Measurements from ENCODE around the gene ENC1. TPM values are rescaled to one million over a fixed set of nuclear protein-coding genes. Genes with fewer than 3 reads are reported as not detected.
"Not testable (repeated sequence)": the region's sequence is repeated elsewhere in the genome, so short reads cannot be mapped to it uniquely, and the experiment has no call there.

Gene ENC1
- total RNA-seq, 1 experiment from 2014 or later: 37.0 TPM

- no peaks in the 10 kb centered on the region for H3K36me3 ChIP-seq (ENCODE audit: control insufficient read depth, insufficient read depth, low read length)
- POLR2A ChIA-PET: no interaction called here
- no TSS peak for BruUV-seq (replicated peaks)
- DNase-seq (ENCODE audit: low read depth, low spot score): no peak
- no peaks in the 10 kb centered on the region for H3K4me1 ChIP-seq (ENCODE audit: control insufficient read depth, insufficient read depth, low read length)
- H3K27me3 ChIP-seq (ENCODE audit: control insufficient read depth, insufficient read depth, low read length): no peaks in the 10 kb centered on the region
- in situ Hi-C loops (cut with HindIII; ENCODE audit: low pct_unique_long_range_greater_than_20kb, low sequenced_read_pairs) (no loop called here), intact Hi-C loops (cut with micrococcal nuclease; ENCODE audit: unreplicated experiment) (no loop called here)
- no peak for TF ChIP-seq CTCF (IDR thresholded peaks at IDR 0.05)
- TF ChIP-seq REST (IDR thresholded peaks at IDR 0.05; ENCODE audit: insufficient read depth in 1 of 2, low read depth in 2 of 2, low read length in 1 of 2): no peak
- TF ChIP-seq TCF7L2 (IDR thresholded peaks at IDR 0.05; ENCODE audit: low read depth, low read length): no peak
- TF ChIP-seq SIN3A (IDR thresholded peaks at IDR 0.05; ENCODE audit: borderline replicate concordance, insufficient read depth, low read depth, low read length): no peak
- TF ChIP-seq POLR2AphosphoS5 (IDR thresholded peaks at IDR 0.05; ENCODE audit: low read depth, low read length): no peak
- no peak overlapping the region for H3K27ac ChIP-seq (ENCODE audit: low read length)
- H3K4me3 ChIP-seq (ENCODE audit: low read depth in 2 of 2, low read length in 2 of 2): no peak overlapping the region
- CTCF ChIA-PET: no interaction called here
- ATAC-seq: no peak
- H3K9me3 ChIP-seq (ENCODE audit: control insufficient read depth, insufficient read depth, low read depth, low read length): no peaks in the 10 kb centered on the region
Observed at GRCh38 chr5:74679966-74680365, 39.4 kb upstream of the ENC1 start.

GRCh38 chr5:74679300-74679699, 38.8 kb upstream of the ENC1 start:
- ATAC-seq; POLR2A ChIA-PET; H3K4me1 ChIP-seq (ENCODE audit: control insufficient read depth, insufficient read depth, low read length); CTCF ChIA-PET; in situ Hi-C loops (cut with HindIII; ENCODE audit: low pct_unique_long_range_greater_than_20kb, low sequenced_read_pairs); H3K36me3 ChIP-seq (ENCODE audit: control insufficient read depth, insufficient read depth, low read length); DNase-seq (ENCODE audit: low read depth, low spot score); BruUV-seq (replicated peaks); intact Hi-C loops (cut with micrococcal nuclease; ENCODE audit: unreplicated experiment); H3K27ac ChIP-seq (ENCODE audit: low read length); H3K9me3 ChIP-seq (ENCODE audit: control insufficient read depth, insufficient read depth, low read depth, low read length); H3K4me3 ChIP-seq (ENCODE audit: low read depth in 2 of 2, low read length in 2 of 2); H3K27me3 ChIP-seq (ENCODE audit: control insufficient read depth, insufficient read depth, low read length): not testable (repeated sequence)

GRCh38 chr5:74678123-74678522, 37.6 kb upstream of the ENC1 start:
- H3K36me3 ChIP-seq (ENCODE audit: control insufficient read depth, insufficient read depth, low read length); ATAC-seq; POLR2A ChIA-PET; H3K9me3 ChIP-seq (ENCODE audit: control insufficient read depth, insufficient read depth, low read depth, low read length); H3K4me1 ChIP-seq (ENCODE audit: control insufficient read depth, insufficient read depth, low read length); BruUV-seq (replicated peaks); H3K4me3 ChIP-seq (ENCODE audit: low read depth in 2 of 2, low read length in 2 of 2); H3K27me3 ChIP-seq (ENCODE audit: control insufficient read depth, insufficient read depth, low read length); intact Hi-C loops (cut with micrococcal nuclease; ENCODE audit: unreplicated experiment); in situ Hi-C loops (cut with HindIII; ENCODE audit: low pct_unique_long_range_greater_than_20kb, low sequenced_read_pairs); DNase-seq (ENCODE audit: low read depth, low spot score); H3K27ac ChIP-seq (ENCODE audit: low read length): not testable (repeated sequence)
- CTCF ChIA-PET: interaction anchor here (1.2 kb wide), 1 partner anchor 23 kb away, joined by 3 read pairs; no protein-coding TSS in a partner anchor

GRCh38 chr5:74676466-74676865, 35.9 kb upstream of the ENC1 start:
- in situ Hi-C loops (cut with HindIII; ENCODE audit: low pct_unique_long_range_greater_than_20kb, low sequenced_read_pairs); BruUV-seq (replicated peaks); H3K27ac ChIP-seq (ENCODE audit: low read length); H3K27me3 ChIP-seq (ENCODE audit: control insufficient read depth, insufficient read depth, low read length); H3K9me3 ChIP-seq (ENCODE audit: control insufficient read depth, insufficient read depth, low read depth, low read length); ATAC-seq; CTCF ChIA-PET; intact Hi-C loops (cut with micrococcal nuclease; ENCODE audit: unreplicated experiment); DNase-seq (ENCODE audit: low read depth, low spot score); H3K36me3 ChIP-seq (ENCODE audit: control insufficient read depth, insufficient read depth, low read length); H3K4me1 ChIP-seq (ENCODE audit: control insufficient read depth, insufficient read depth, low read length); H3K4me3 ChIP-seq (ENCODE audit: low read depth in 2 of 2, low read length in 2 of 2): not testable (repeated sequence)
- POLR2A ChIA-PET: interaction anchor here (0.7 kb wide), 1 partner anchor 832 kb away, joined by 3 read pairs; no protein-coding TSS in a partner anchor
